NOMO-1 (cell line): ENCODE results near the gene KBTBD2.
A peak's percentile ranks its signal among the peaks of the same experiment; 100 is the strongest.
"Not testable (repeated sequence)": the region's sequence is repeated elsewhere in the genome, so short reads cannot be mapped to it uniquely, and the experiment has no call there.

ENCODE experiments used
- DNase-seq, 2 experiments: peaks; one replicate each; lab custom pipeline; 2025; ENCODE audit not compliant: unreplicated experiment in 2 of 2; lab: John Stamatoyannopoulos, UW

The KBTBD2 gene

DNA sequence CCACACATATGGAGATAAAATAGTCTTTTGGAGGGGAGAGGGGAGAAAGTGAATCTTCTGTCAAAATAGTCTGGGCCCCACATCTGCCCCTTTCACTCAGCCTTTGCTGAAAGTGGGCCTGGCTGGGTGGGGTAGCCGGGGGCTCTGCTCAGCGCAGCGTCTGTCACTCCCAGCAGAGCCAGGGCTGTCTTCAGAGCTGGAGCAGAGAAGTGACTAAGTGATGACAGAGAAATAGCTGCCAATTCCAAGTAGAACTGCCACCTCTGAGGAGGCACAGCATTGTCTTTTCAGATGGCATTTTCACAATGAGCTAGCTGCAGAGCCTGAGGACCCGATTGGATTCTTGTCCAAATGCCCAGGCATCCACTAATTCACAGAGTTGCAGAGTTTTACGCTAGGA lies 34.5 kb downstream of the KBTBD2 start:
- not testable (repeated sequence) for DNase-seq

- not testable (repeated sequence) for DNase-seq
Observed at GRCh38 chr7:32855837-32856775, 35.5 kb downstream of the KBTBD2 start.

- DNase-seq = not testable (repeated sequence)
Observed at GRCh38 chr7:32850654-32851053, 40.9 kb downstream of the KBTBD2 start.

DNA sequence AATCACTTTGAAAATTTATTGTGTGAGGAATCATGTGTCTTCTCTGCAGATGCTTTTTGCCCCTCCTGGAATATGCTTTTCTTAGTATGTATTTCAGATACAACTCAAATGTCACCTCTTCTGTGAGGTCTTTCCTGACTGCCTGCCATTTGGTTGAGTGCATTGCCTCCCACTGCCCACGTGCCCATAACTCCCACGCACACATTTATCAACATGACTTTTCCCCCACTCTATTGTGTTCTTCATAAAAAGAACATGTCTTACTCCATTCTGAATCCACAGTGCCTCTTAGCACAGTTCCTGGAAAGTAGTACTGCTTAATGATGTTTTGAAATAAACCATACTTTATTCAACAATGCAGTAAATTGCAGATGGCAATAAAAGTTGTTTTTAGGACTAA lies 42.9 kb downstream of the KBTBD2 start:
- not testable (repeated sequence) for DNase-seq

DNA sequence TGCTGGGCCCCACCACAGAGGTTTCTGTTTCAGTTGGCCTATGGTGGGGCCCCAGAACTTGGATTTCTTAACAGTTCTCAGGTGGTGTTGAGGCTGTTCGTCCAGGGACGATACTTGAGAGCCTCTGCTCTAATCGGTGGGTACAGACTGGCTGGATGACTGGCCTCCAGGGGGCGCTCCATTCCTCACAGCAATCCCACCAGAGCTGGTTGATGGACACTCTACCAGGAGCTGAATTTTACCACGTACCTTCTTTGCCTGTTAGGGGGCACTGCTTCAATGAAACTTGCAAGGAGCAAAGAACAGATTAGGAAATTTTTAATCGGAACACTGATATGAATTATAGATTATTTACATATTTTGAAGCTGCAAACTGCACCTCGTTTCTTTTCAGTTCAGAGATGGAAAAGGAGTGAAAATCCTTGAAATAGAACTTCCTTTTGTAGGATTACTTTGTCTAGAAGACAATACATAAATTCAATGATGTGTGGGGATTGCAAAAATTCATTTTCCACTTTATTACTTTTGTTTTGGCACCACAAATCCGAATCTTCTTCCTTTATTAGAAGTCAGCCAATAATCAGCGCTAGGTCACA lies 44.8 kb downstream of the KBTBD2 start:
- DNase-seq = peak; percentile 58 to 80

- not testable (repeated sequence) for DNase-seq
Observed at GRCh38 chr7:32844748-32845147, 46.8 kb downstream of the KBTBD2 start.

- not testable (repeated sequence) for DNase-seq
Observed at GRCh38 chr7:32843763-32844162, 47.8 kb downstream of the KBTBD2 start.

DNA sequence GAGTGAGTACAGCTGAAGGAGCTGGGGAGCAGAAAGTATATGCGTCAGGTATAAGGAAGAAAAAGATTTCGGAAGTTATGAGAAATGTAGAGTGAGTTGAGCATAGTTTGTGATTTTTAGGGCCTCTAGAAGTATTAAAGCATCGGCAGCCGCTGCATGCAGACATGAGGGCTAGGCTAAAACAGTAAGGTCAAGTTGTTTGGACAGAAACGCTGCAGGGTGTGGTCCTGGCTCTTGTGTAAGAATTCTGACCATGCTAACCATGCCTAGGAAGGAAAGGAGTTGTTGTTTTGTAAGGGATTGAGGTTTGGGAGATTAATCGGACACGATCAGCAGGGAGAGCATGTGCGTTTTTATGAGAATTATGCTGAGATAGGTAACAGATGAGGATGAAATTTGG lies 51.7 kb downstream of the KBTBD2 start:
- not testable (repeated sequence) for DNase-seq

DNA sequence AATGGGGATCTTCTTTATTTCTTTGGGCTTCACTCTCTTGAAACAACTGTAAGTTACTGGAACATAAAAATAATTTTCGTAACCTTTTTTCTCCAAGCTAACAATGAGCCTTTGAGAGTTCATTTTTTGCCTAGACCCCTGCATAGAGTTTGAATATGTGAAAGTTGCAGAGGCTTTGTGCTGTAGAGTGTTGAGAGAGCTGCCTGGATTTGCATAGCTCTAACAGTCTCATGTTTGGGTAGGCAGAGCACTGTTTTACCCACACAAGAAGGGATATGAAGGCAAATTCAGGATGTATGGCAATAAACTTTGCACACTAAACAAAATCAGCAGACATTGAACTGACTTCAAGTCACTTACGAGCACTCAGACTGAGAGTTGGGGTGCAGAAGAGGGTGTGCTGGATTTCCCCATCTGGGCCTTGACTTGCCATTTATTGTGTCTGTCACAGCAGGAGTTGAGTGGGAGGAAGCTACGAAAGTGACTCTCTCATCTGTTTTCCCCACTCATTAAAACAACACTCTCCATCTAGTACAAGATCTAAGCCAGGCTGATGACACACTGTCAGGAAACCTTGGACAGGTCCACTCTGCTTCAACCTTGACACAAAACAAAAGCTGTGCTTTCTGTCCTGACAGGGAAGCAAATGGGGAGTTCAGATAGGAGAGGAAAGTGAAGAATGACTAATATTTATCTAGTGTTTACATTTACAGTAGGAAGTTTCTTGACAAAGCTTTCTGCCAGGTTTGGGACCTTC lies 62.4 kb downstream of the KBTBD2 start:
- DNase-seq = not testable (repeated sequence)
